DMS 273 treated with DMSO at 0.1 percent for 48 hours (cell line): ENCODE measurements around the gene CHN2.

Experiments
- DNase-seq: peaks from one replicate; lab custom pipeline; 2025; lab: John Stamatoyannopoulos, UW

Gene CHN2

DNA sequence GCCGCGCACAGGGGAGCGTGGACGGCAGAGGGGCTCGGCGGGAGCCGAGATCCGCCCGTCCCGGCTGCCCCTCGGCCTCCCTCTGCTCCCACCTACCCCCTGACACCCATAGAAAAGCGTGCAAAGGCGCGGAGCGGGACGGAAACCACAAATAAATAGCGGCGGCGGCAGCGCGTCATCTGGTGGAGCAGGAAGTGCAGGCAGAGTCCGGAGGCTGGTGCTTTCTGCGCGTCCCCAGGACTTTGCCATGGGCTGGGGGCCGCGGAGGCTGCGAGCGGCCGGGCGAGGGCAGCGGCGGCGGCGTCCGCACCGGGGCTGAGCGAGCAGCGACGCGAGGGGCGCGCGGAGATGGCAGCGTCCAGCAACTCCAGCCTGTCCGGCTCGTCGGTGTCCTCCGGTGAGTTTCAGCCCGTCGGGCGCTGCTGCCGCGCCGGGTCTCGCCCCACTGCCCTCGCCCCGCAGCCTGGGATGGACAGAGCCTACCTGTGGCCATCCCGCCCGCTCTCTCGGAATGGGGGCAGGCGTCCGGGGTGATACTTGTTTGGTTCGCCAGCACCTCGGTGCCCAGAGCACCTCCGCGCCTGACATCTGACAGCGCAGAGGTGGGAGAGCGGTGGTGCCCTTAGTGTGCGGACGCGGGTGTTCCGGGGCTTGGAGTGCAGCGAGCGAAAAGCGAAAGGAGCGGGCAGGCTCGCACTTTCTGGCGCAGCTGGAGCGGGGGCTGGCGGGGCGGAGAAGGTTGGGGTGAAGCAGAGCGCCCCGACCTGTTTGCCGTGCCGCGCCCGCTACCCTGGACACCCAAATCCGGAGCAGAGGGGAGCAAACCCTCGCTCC is at the start of gene CHN2:
Gene CHN2, plus strand, starts transcription at position 182 of the 834 bp plus-strand sequence.
- DNase-seq: peak; percentile 61

DNA sequence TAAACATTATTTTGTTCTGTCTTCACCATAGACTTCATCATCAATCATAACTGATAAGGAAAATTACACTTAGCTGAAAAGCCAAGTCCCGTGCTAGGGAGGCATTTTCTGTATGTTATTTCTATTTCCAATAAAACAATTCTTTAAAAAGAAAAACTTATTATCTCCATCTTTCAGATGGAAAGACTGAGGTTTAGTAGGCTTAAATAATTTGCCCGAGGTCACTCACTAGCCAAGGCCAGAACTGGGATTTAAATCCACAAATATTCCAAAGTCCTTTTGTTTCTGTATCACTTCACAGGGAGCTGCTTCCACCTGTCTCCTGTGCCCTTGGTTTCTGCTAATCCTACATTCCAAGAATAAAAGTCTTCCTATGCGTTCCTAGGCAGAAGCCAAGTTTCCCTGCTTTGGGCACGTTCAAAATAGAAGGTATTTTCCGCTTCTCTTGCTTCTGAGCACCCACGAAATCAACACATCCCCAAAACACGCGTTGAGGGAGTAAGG is 49.0 kb upstream of the CHN2 start:
- DNase-seq: no peak

DNA sequence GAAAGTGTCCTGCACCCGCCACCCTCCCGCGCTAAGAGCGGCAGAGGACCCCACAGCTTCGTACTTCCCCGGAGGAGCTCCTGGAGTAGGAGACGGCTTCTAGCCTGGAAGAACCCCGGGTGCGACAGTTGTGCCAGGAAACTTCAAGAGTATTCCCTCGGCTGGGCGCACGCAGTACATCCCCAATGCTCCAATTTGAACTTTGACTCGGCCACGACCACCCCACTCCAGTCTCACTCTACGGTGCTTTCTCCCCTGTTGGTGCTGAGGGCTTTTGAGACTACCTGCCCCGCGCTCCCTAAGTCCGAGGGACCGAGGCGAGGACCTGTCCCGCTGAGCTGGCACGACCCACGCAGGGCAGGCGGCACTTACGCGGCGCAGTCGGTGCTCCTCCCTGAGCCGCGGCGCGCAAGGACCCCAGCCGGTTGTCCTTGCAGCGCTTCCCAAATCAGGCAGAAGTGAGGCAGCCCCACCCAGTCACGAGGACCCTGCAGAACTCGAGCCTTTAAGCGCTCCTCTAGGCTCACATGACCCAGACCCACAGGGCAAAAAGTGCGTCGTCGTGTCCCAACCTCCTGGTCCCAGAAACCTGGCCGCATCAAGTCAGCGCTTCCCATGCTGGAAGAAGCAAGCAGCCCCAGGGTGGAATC is 48.4 kb upstream of the CHN2 start, which contains the start of gene CPVL:
Gene CPVL, minus strand, starts transcription at position 481 of the 650 bp plus-strand sequence. CDS start 25,476 bp downstream, outside the sequence.
- DNase-seq: peak; percentile 92

GRCh38 chr7:29146888-29147609 is 47.5 kb upstream of the CHN2 start:
- DNase-seq: peak; percentile 78

DNA sequence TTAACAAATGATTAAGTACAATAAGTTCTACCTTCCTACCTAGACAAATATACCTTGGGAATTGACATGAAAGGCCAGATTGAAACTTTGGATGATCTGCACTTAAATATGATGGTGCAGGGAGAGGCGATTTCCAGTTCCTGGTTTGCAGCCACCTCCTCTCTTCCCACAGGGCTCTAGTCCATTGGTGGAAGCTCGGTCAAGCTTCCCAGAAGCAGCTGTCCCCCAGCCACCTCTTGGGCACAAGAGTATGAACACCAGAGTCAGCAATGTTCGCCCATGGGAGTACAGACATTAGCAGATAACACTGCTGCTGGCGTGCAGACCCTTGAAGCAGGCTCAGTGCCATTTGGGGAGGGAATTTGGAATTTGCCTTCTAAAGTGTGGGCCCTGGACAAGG is 46.8 kb upstream of the CHN2 start:
- DNase-seq: no peak

- no peak for DNase-seq
Observed at GRCh38 chr7:29149036-29149435, 45.5 kb upstream of the CHN2 start.

DNA sequence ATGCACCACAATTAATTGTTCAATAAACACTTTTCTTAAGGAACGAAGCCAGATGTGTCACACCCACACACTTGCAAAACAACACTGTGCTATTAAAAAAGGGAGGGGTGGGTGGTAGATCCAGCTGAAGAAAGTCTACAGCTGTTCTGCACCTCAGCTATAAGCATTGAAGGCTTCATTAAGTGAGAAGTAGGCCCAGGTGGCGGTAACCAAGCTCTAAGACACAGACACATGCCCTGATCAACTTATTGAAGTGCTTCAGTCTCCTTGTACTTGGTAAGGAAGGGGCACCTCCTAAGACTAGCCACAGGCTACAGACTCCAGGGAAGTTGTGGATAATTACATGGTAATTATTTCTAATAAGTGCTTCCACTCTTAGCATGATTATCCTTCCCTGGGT is 43.7 kb upstream of the CHN2 start:
- DNase-seq: no peak

- DNase-seq: no peak
Observed at GRCh38 chr7:29154076-29154475, 40.5 kb upstream of the CHN2 start.

DNA sequence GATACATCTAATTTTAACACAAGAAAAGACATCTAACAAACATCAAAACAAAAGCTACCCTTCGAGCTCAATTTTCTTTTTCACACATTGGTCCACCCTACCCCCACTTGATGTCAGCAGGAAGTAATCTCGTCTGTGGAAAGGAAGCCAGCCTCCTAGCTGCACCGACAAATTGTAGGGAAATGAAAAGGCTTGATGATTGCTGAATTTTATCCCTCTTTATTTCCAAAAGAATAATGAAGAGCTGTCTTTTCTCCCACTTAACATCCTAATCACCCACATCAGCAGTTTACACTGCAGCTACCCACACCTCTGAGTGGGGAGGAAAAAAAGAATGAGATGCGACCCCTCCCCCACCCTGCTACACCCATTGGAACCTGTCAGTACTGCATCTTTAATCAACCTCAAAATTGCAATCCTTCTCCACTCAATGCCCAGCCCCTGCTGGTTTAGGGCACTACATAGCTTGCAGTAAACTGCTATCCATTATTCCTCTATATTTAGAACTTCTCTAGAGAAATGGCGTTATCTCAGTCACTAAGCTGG is 37.6 kb upstream of the CHN2 start:
- no peak for DNase-seq

DNA sequence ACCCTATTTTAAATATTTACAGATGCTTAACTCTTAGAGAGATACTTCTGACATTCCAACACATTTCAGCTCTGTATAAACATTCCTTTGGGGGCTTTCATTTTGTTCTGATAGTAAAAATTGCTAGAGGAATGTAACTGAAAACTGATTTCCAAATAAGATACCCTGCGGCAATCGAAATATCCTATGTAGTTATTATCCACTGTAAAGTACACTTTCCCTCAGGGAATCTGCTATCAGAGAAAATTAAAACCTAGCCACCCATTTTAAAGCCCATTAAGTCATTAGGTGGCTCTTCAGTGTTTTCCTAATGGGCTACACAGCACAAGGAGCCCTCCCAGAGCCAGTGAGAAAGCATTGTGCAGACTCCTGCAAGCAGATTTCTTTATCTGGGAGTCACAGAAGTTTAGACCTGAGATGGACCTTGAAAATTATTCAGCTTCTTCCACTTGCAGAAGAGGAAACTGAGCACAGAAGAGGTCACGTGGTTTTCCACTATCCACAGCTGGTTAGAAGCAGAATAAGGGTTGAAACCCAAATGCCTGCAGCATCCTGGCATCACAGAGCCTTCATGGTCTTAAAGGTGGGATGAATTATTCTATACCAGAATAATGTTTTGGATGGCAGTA is 35.7 kb upstream of the CHN2 start:
- no peak for DNase-seq

- DNase-seq: no peak
Observed at GRCh38 chr7:29160080-29160479, 34.5 kb upstream of the CHN2 start.

- DNase-seq: no peak
Observed at GRCh38 chr7:29161231-29161630, 33.3 kb upstream of the CHN2 start.

DNA sequence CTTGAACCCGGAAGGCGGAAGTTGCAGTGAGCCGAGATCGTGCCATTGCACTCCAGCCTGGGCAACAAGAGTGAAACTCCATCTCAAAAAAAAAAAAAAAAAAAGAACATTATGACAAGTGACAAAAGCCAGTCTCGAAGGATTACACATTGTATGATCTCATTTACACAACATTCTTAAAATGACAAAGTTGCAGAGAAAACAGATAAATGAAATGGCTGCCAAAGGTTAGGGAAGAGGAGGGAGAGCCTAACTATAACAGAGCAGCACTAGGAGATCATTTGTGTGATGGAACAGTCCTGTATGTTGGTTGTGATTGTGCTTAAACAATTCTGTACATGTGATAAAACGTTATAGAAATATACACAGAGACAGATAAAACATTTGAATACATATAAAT is 32.0 kb upstream of the CHN2 start:
- DNase-seq: no peak

- DNase-seq: no peak
Observed at GRCh38 chr7:29163854-29164253, 30.7 kb upstream of the CHN2 start.

DNA sequence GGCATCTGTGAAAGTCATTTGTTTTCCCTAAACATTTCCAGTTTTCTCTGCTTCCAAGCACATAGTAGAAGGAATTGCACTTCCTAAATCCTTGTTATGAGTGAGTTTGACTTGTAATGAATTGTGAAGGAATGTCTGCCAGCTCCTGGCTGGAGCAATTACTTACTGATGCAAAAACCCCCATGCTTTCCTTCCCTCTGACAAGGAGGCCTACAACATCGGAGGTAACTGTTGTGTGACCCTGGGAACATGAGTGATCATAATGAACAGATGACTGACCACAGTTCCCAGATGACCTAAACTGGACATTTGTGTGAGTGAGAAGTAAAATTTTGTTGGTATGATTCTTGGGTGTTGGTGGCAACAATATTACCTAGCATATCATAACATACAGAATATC is 26.9 kb upstream of the CHN2 start:
- no peak for DNase-seq

DNA sequence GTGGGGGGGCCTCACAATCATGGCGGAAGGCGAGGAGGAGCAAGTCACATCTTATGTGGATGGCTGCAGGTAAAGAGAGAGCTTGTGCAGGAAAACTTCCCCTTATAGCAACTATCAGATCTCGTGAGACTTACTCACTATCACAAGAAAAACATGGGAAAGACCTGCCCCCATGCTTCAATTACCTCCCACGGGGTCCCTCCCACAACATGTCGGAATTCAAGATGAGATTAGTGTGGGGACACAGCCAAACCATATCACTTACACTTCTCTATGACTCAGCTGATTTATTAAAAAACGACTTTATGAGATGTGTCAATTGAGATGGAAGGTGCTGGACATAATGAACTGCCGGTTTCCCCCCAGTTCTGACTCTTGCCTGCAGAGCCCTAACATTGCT is 23.8 kb upstream of the CHN2 start:
- DNase-seq: no peak

DNA sequence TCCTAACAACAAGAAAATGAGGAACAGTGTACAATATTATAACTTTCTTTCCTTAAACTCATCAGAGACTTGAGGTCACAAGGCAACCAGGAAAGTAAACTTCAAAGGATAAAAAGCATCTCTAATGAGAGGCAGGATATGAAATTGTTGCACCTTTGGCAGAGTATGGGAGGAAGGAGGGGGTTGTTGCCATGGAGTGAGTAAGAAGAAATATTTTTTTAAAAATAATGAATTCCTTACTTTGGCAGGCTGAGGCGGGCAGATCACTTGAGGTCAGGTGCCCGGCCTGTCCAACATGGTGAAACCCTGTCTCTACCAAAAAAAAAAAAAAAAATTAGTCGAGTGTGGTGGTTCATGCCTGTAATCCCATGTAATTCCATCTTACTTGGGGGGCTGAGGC is 21.1 kb upstream of the CHN2 start:
- DNase-seq: no peak

DNA sequence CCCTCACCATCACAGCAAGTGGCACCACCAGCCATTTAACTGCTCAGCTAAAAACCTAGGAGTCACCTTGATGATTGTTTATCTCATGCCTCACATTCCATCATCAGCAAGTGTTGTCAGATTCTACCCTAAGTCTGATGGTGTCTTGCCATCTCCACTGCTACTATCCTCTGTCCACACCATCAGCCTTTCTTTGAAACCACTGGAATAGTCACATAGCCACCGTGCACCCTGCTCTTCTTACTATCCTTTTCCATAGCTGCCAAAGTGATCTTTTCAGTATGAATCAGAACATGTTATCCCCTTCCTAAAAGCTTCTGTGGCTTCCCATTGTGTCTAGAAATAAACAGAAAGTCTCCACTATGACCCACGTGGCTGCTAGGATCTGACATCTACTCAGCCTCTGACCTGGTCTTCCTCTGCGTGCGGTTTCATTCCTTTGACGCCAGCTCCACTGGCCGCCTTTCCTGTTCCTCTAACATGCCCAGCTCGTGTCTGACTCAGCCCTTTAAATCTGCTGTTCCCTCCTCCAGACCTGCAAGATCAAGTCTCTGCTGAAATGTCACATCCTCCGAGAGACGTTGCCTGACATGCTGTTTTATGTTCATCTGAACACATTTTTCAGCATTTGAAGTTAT is 16.5 kb upstream of the CHN2 start:
- DNase-seq: no peak

GRCh38 chr7:29179115-29179514 is 15.5 kb upstream of the CHN2 start:
- DNase-seq: no peak

GRCh38 chr7:29184599-29184998 is 10.0 kb upstream of the CHN2 start:
- DNase-seq: no peak

DNA sequence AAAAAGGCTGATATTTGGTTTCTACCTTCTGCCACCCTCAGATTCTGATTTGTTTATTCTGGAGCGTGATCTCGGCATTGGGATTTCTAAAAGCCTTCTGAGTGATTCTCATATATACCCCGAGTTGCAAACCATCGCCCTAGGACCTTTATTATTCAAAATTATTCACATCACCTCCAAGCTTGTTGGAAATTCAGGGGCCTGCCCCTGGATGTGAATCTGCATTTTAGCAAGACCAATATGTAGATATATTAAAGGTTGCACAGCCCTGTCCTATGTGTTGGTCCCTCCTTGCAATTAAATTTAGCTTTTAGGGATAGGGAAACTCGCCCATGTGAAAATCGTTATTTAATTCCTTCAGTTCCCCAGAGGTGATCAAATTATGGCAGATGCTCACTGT is 9.0 kb upstream of the CHN2 start:
- DNase-seq: no peak
